H1 (cell line): ENCODE measurements around the gene RNF187. TPM values are rescaled to one million over a fixed set of nuclear protein-coding genes. Genes with fewer than 3 reads are reported as not detected.

Experiments
- TBP ChIP-seq: IDR thresholded peaks from 2 replicates; pipeline ENCODE4 v1.6.1; 2011; ENCODE audit warnings: low read depth, low read length, improper control_type of control experiment
- polyA plus RNA-seq, 7 experiments: library from polyadenylated mRNA; depleted of rRNA in 3 of 7; stranded (reverse) in 5 of 7; unstranded in 2 of 7; fragments of >200 nt in 5 of 7; fragments of 200-250 nt in 2 of 7; gene quantifications; 1 replicate in 5 of 7; 2 replicates in 1 of 7; 4 replicates in 1 of 7; pipeline versions ENCODE4 v1.2.1 to v1.2.3, GENCODE V29; 2011 to 2013; ENCODE audit warnings: missing spikeins in 2 of 7, mixed read lengths in 2 of 7
- total RNA-seq: library from RNA; stranded (reverse); fragmentation: NEBNext Ultra II Directional; extraction: Animal tissue kit (Norgen Biotek cat#: 25700); gene quantifications from 2 replicates; pipeline ENCODE4 v1.2.1, GENCODE V29; 2021
- TF ChIP-seq, protein P1 (sequence below): fragments of 300-600 bp; sonication (generic); IDR thresholded peaks from 2 replicates; pipeline ENCODE4 v1.7.1; 2012; ENCODE audit warnings: low read length, moderate library complexity, mild to moderate bottlenecking, inconsistent platforms; ENCODE audit not compliant: insufficient replicate concordance
- TF ChIP-seq, protein P2 (sequence below): IDR thresholded peaks from 2 replicates; pipeline ENCODE4 v1.6.1; 2011; ENCODE audit warnings: low read length, improper control_type of control experiment
- TF ChIP-seq, protein P3 (sequence below), 3 experiments: IDR thresholded peaks; 1 replicate in 2 of 3; 2 replicates in 1 of 3; pipeline versions ENCODE4 v1.5.1 to v1.6.1; 2011; ENCODE audit warnings: low read length in 3 of 3, mild to moderate bottlenecking in 3 of 3, inconsistent platforms in 2 of 3, low read depth in 1 of 3, moderate library complexity in 1 of 3; ENCODE audit not compliant: insufficient read depth in 1 of 3; ENCODE audit errors: control extremely low read depth in 1 of 3
- TF ChIP-seq, protein P4 (sequence below): IDR thresholded peaks from 2 replicates; pipeline ENCODE4 v1.6.1; 2012; ENCODE audit warnings: inconsistent platforms

The RNF187 gene
- total and polyA plus RNA-seq, 2 of the 8 experiments (the other 6 are each of a cell fraction or from before 2014, with no cell fraction given) = 47.0 to 113 TPM

DNA sequence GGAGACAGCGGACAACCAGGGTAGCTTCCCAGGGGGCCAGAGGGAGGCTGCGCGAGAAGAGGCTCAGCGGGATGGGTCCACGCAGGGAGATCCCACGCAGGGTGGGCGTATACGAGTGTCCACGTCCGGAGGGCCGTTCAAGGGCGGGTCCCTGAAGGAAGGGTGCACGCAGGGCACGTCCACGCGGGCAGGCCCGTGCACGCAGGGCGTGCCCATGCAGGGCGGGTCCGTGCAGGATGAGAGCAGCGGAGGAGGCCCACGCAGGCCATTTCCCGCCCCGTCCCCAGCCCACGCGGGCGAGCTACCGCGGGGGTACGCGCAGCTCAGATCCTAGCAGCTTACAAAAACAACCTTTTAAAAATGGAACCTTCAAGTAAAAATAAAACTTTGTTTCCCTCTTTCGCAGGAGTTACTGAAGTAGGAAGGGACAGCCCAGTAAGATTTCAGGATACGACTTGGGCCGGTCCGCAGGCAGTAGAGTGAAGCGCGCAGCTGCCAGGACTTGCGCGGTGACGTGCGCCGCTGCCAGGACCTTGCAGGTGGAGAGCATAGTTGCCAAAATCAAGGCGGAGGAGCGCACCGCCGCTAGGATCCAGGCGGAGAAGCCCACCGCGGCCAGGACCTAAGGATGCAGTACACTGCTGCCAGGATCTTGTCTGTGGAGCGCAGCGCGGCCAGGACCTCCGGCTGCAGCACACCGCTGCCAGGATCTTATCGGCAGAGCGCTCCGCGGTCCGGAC lies 416 bp upstream of the RNF187 start (continued):
- TF ChIP-seq, protein P1, sequence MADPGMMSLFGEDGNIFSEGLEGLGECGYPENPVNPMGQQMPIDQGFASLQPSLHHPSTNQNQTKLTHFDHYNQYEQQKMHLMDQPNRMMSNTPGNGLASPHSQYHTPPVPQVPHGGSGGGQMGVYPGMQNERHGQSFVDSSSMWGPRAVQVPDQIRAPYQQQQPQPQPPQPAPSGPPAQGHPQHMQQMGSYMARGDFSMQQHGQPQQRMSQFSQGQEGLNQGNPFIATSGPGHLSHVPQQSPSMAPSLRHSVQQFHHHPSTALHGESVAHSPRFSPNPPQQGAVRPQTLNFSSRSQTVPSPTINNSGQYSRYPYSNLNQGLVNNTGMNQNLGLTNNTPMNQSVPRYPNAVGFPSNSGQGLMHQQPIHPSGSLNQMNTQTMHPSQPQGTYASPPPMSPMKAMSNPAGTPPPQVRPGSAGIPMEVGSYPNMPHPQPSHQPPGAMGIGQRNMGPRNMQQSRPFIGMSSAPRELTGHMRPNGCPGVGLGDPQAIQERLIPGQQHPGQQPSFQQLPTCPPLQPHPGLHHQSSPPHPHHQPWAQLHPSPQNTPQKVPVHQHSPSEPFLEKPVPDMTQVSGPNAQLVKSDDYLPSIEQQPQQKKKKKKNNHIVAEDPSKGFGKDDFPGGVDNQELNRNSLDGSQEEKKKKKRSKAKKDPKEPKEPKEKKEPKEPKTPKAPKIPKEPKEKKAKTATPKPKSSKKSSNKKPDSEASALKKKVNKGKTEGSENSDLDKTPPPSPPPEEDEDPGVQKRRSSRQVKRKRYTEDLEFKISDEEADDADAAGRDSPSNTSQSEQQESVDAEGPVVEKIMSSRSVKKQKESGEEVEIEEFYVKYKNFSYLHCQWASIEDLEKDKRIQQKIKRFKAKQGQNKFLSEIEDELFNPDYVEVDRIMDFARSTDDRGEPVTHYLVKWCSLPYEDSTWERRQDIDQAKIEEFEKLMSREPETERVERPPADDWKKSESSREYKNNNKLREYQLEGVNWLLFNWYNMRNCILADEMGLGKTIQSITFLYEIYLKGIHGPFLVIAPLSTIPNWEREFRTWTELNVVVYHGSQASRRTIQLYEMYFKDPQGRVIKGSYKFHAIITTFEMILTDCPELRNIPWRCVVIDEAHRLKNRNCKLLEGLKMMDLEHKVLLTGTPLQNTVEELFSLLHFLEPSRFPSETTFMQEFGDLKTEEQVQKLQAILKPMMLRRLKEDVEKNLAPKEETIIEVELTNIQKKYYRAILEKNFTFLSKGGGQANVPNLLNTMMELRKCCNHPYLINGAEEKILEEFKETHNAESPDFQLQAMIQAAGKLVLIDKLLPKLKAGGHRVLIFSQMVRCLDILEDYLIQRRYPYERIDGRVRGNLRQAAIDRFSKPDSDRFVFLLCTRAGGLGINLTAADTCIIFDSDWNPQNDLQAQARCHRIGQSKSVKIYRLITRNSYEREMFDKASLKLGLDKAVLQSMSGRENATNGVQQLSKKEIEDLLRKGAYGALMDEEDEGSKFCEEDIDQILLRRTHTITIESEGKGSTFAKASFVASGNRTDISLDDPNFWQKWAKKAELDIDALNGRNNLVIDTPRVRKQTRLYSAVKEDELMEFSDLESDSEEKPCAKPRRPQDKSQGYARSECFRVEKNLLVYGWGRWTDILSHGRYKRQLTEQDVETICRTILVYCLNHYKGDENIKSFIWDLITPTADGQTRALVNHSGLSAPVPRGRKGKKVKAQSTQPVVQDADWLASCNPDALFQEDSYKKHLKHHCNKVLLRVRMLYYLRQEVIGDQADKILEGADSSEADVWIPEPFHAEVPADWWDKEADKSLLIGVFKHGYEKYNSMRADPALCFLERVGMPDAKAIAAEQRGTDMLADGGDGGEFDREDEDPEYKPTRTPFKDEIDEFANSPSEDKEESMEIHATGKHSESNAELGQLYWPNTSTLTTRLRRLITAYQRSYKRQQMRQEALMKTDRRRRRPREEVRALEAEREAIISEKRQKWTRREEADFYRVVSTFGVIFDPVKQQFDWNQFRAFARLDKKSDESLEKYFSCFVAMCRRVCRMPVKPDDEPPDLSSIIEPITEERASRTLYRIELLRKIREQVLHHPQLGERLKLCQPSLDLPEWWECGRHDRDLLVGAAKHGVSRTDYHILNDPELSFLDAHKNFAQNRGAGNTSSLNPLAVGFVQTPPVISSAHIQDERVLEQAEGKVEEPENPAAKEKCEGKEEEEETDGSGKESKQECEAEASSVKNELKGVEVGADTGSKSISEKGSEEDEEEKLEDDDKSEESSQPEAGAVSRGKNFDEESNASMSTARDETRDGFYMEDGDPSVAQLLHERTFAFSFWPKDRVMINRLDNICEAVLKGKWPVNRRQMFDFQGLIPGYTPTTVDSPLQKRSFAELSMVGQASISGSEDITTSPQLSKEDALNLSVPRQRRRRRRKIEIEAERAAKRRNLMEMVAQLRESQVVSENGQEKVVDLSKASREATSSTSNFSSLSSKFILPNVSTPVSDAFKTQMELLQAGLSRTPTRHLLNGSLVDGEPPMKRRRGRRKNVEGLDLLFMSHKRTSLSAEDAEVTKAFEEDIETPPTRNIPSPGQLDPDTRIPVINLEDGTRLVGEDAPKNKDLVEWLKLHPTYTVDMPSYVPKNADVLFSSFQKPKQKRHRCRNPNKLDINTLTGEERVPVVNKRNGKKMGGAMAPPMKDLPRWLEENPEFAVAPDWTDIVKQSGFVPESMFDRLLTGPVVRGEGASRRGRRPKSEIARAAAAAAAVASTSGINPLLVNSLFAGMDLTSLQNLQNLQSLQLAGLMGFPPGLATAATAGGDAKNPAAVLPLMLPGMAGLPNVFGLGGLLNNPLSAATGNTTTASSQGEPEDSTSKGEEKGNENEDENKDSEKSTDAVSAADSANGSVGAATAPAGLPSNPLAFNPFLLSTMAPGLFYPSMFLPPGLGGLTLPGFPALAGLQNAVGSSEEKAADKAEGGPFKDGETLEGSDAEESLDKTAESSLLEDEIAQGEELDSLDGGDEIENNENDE = no peak
- TF ChIP-seq, protein P2, sequence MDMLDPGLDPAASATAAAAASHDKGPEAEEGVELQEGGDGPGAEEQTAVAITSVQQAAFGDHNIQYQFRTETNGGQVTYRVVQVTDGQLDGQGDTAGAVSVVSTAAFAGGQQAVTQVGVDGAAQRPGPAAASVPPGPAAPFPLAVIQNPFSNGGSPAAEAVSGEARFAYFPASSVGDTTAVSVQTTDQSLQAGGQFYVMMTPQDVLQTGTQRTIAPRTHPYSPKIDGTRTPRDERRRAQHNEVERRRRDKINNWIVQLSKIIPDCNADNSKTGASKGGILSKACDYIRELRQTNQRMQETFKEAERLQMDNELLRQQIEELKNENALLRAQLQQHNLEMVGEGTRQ = peak; percentile 40
- peak; percentile 48 for TF ChIP-seq TBP
- TF ChIP-seq, protein P3, sequence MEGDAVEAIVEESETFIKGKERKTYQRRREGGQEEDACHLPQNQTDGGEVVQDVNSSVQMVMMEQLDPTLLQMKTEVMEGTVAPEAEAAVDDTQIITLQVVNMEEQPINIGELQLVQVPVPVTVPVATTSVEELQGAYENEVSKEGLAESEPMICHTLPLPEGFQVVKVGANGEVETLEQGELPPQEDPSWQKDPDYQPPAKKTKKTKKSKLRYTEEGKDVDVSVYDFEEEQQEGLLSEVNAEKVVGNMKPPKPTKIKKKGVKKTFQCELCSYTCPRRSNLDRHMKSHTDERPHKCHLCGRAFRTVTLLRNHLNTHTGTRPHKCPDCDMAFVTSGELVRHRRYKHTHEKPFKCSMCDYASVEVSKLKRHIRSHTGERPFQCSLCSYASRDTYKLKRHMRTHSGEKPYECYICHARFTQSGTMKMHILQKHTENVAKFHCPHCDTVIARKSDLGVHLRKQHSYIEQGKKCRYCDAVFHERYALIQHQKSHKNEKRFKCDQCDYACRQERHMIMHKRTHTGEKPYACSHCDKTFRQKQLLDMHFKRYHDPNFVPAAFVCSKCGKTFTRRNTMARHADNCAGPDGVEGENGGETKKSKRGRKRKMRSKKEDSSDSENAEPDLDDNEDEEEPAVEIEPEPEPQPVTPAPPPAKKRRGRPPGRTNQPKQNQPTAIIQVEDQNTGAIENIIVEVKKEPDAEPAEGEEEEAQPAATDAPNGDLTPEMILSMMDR (IDR thresholded peaks at IDR 0.05; ENCODE audit: control extremely low read depth in 1 of 3, insufficient read depth in 1 of 3, low read depth in 1 of 3, low read length in 3 of 3) = no peak
- TF ChIP-seq, protein P4, sequence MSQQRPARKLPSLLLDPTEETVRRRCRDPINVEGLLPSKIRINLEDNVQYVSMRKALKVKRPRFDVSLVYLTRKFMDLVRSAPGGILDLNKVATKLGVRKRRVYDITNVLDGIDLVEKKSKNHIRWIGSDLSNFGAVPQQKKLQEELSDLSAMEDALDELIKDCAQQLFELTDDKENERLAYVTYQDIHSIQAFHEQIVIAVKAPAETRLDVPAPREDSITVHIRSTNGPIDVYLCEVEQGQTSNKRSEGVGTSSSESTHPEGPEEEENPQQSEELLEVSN = no peak
